Glutamatergic neuron (in vitro differentiated cells): ENCODE measurements around the gene PRRT2. TPM values are rescaled to one million over a fixed set of nuclear protein-coding genes. Genes with fewer than 3 reads are reported as not detected.

ENCODE experiments used
- DNase-seq: peaks from one replicate; pipeline ENCODE4 v3.0.0; 2022
- H3K27ac Mint-ChIP-seq: one replicate; pipeline ENCODE4 v1.8.0; 2020; ENCODE audit warnings: mild to moderate bottlenecking, mixed read lengths, inconsistent platforms; ENCODE audit not compliant: unreplicated experiment
- H3K27me3 Mint-ChIP-seq: one replicate; pipeline ENCODE4 v1.8.0; 2020; ENCODE audit warnings: mild to moderate bottlenecking, moderate library complexity, mixed read lengths, inconsistent platforms; ENCODE audit not compliant: unreplicated experiment
- H3K36me3 Mint-ChIP-seq: one replicate; pipeline ENCODE4 v1.8.0; 2020; ENCODE audit warnings: mild to moderate bottlenecking, mixed read lengths, inconsistent platforms; ENCODE audit not compliant: unreplicated experiment
- H3K4me1 Mint-ChIP-seq: one replicate; pipeline ENCODE4 v1.8.0; 2020; ENCODE audit warnings: mild to moderate bottlenecking, low read depth, mixed read lengths, inconsistent platforms; ENCODE audit not compliant: unreplicated experiment
- H3K4me3 Mint-ChIP-seq: one replicate; pipeline ENCODE4 v1.8.0; 2020; ENCODE audit warnings: mild to moderate bottlenecking, mixed read lengths, inconsistent platforms; ENCODE audit not compliant: unreplicated experiment
- H3K9me3 Mint-ChIP-seq: one replicate; pipeline ENCODE4 v1.8.0; 2020; ENCODE audit warnings: mild to moderate bottlenecking, moderate library complexity, mixed read lengths, inconsistent platforms; ENCODE audit not compliant: unreplicated experiment
- CTCF ChIP-seq: fragments of 200-600 bp; sonication (generic); IDR thresholded peaks from one replicate; pipeline ENCODE4 v1.5.0; 2021; ENCODE audit not compliant: partially characterized antibody, unreplicated experiment
- total RNA-seq: library from RNA; stranded (reverse); fragmentation: NEBNext Ultra II Directional; extraction: Animal tissue kit (Norgen Biotek cat#: 25700); gene quantifications from one replicate; pipeline ENCODE4 v1.2.1, GENCODE V29; 2021; ENCODE audit not compliant: unreplicated experiment

PRRT2 gene
- total RNA-seq, 1 donor from 2014 or later = 91.0 TPM

DNA sequence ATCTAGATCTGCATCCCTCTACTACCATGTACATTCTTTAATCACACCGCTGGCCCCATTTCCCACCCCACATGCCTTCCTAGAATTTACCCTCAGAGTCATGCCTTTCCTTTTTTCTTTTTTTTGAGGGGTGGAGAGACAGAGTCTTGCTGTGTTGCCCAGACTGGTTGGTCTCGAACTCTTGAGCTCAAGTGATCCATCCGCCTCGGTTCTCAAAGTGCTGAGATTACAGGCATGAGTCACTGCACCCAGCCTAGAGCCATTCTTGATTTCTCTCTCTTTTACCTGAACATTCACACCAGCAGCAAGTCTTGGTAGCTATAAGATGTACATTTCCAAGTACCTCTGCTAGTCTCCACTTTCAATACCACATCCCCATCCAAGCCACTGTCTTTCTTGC, 6.1 kb downstream of the PRRT2 start:
- Mint-ChIP-seq H3K4me1 (peaks cover 39% of the 10 kb centered on the region), H3K27ac (no peak overlapping the region)

DNA sequence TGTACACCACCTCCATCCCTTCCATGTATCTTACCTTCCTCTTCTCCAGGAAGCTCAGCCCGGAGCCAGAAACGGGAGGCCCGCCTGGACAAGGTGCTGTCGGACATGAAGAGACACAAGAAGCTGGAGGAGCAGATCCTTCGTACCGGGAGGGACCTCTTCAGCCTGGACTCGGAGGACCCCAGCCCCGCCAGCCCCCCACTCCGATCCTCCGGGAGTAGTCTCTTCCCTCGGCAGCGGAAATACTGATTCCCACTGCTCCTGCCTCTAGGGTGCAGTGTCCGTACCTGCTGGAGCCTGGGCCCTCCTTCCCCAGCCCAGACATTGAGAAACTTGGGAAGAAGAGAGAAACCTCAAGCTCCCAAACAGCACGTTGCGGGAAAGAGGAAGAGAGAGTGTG, 7.5 kb downstream of the PRRT2 start:
- H3K36me3 Mint-ChIP-seq = no peaks in the 10 kb centered on the region
- H3K27me3 Mint-ChIP-seq = peaks cover 19% of the 10 kb centered on the region
- peak overlapping the region; percentile 93 for H3K27ac Mint-ChIP-seq
- H3K4me1 Mint-ChIP-seq = peaks cover 33% of the 10 kb centered on the region
- H3K4me3 Mint-ChIP-seq = peak overlapping the region; percentile 91
- TF ChIP-seq CTCF = no peak
- peaks cover 16% of the 10 kb centered on the region for H3K9me3 Mint-ChIP-seq
- DNase-seq = no peak

More for the DNA sequence above, 6.1 kb downstream of the PRRT2 start:
- H3K9me3 Mint-ChIP-seq = peaks cover 20% of the 10 kb centered on the region
- H3K4me3 Mint-ChIP-seq = peak overlapping the region; percentile 74
- no peaks in the 10 kb centered on the region for H3K36me3 Mint-ChIP-seq
- H3K27me3 Mint-ChIP-seq = peaks cover 23% of the 10 kb centered on the region
- DNase-seq = no peak
- TF ChIP-seq CTCF = no peak

GRCh38 chr16:29820271-29820701, 8.3 kb downstream of the PRRT2 start, which contains the start of gene MVP:
Gene MVP, plus strand, starts transcription at chr16:29820462. Its CDS starts 10,088 bp downstream, at chr16:29830550.
- peaks cover 15% of the 10 kb centered on the region for H3K9me3 Mint-ChIP-seq
- H3K36me3 Mint-ChIP-seq = no peaks in the 10 kb centered on the region
- H3K4me3 Mint-ChIP-seq = peak within 1 kb of the TSS; percentile 91
- DNase-seq = peak; percentile 57
- peaks cover 33% of the 10 kb centered on the region for H3K4me1 Mint-ChIP-seq
- H3K27me3 Mint-ChIP-seq = peaks cover 18% of the 10 kb centered on the region
- TF ChIP-seq CTCF = no peak
- H3K27ac Mint-ChIP-seq = peak within 1 kb of the TSS; percentile 93

GRCh38 chr16:29820730-29821642, 9.0 kb downstream of the PRRT2 start:
- Mint-ChIP-seq H3K27ac (peak overlapping the region; percentile 93), H3K27me3 (peaks cover 17% of the 10 kb centered on the region), H3K4me3 (peak overlapping the region; percentile 91)

More at GRCh38 chr16:29820730-29821642, 9.0 kb downstream of the PRRT2 start:
- TF ChIP-seq CTCF = no peak
- Mint-ChIP-seq H3K4me1 (peaks cover 38% of the 10 kb centered on the region), H3K36me3 (no peaks in the 10 kb centered on the region), H3K9me3 (peaks cover 16% of the 10 kb centered on the region)
- DNase-seq = no peak
